ENCODE results near the gene SPEN. TPM values are rescaled to one million over a fixed set of nuclear protein-coding genes. Genes with fewer than 3 reads are reported as not detected.

SPEN gene
- total RNA-seq, 2 experiments from 2014 or later: 73.5 to 76.7 TPM

- no peak for TF ChIP-seq CTCF (IDR thresholded peaks at IDR 0.05)
- Mint-ChIP-seq H3K36me3 (ENCODE audit: low read depth) (peaks cover 16% of the 10 kb centered on the region), H3K27me3 (no peaks in the 10 kb centered on the region), H3K4me1 (ENCODE audit: low read depth) (peaks cover 80% of the 10 kb centered on the region), H3K27ac (no peak overlapping the region), H3K9me3 (no peaks in the 10 kb centered on the region), H3K4me3 (no peak overlapping the region)
- no peak for ATAC-seq (ENCODE audit: poor library complexity)
- H3K4me1 ChIP-seq (ENCODE audit: insufficient read depth, low read length): peaks cover 37% of the 10 kb centered on the region
- H3K27ac ChIP-seq (ENCODE audit: low read depth in 1 of 2, low read length in 2 of 2): no peak overlapping the region
- peaks cover 29% of the 10 kb centered on the region for H3K36me3 ChIP-seq (ENCODE audit: insufficient read depth, low read length)
- intact Hi-C loops (cut with DNase I, micrococcal nuclease): loop anchor here in 1 of 2 experiments (5.0 kb wide), 1 partner anchor 41 kb away; no protein-coding TSS in a partner anchor
- CTCF ChIA-PET: interaction anchor here (0.9 to 1.5 kb wide), 2 partner anchors 17 to 142 kb away, joined by 3 to 4 read pairs; partner anchors contain the start of gene ZBTB17
- no peaks in the 10 kb centered on the region for H3K27me3 ChIP-seq (ENCODE audit: control insufficient read depth in 1 of 2, insufficient read depth in 2 of 2, low read length in 2 of 2)
- no peak overlapping the region for H3K4me3 ChIP-seq (ENCODE audit: low read length)
- POLR2A ChIA-PET: interaction anchor here (1.4 kb wide), 1 partner anchor 9 kb away, joined by 5 read pairs; no protein-coding TSS in a partner anchor
- no peak for DNase-seq
- no peaks in the 10 kb centered on the region for H3K9me3 ChIP-seq (ENCODE audit: control insufficient read depth in 1 of 2, insufficient read depth in 1 of 2, low read length in 2 of 2)
Observed at GRCh38 chr1:15958111-15958510, 110.6 kb downstream of the SPEN start.

- Mint-ChIP-seq H3K36me3 (ENCODE audit: low read depth) (peaks cover 16% of the 10 kb centered on the region), H3K9me3 (no peaks in the 10 kb centered on the region), H3K4me3 (no peak overlapping the region), H3K27ac (no peak overlapping the region), H3K4me1 (ENCODE audit: low read depth) (peaks cover 83% of the 10 kb centered on the region), H3K27me3 (no peaks in the 10 kb centered on the region)
- POLR2A ChIA-PET: interaction anchor here (1.4 to 1.6 kb wide), 2 partner anchors 10 to 17 kb away, joined by 4 to 5 read pairs; partner anchors contain the start of gene ZBTB17
- H3K4me1 ChIP-seq (ENCODE audit: insufficient read depth, low read length): peaks cover 32% of the 10 kb centered on the region
- DNase-seq: peak in 1 of 14 experiments; percentile 22
- no peaks in the 10 kb centered on the region for H3K9me3 ChIP-seq (ENCODE audit: control insufficient read depth in 1 of 2, insufficient read depth in 1 of 2, low read length in 2 of 2)
- intact Hi-C loops (cut with DNase I, micrococcal nuclease): loop anchor here in 1 of 2 experiments (5.0 kb wide), 1 partner anchor 41 kb away; no protein-coding TSS in a partner anchor
- H3K36me3 ChIP-seq (ENCODE audit: insufficient read depth, low read length): peaks cover 29% of the 10 kb centered on the region
- CTCF ChIA-PET: interaction anchor here (0.9 to 1.5 kb wide), 3 partner anchors 9 to 143 kb away, joined by 3 to 4 read pairs (median 4); partner anchors contain the start of gene ZBTB17
- no peak overlapping the region for H3K4me3 ChIP-seq (ENCODE audit: low read length)
- H3K27me3 ChIP-seq (ENCODE audit: control insufficient read depth in 1 of 2, insufficient read depth in 2 of 2, low read length in 2 of 2): no peaks in the 10 kb centered on the region
- ATAC-seq (ENCODE audit: poor library complexity): no peak
- no peak for TF ChIP-seq CTCF (IDR thresholded peaks at IDR 0.05)
- no peak overlapping the region for H3K27ac ChIP-seq (ENCODE audit: low read depth in 1 of 2, low read length in 2 of 2)
Observed at GRCh38 chr1:15958793-15959192, 111.3 kb downstream of the SPEN start.

- Mint-ChIP-seq H3K4me3 (no peak overlapping the region), H3K27ac (no peak overlapping the region), H3K27me3 (no peaks in the 10 kb centered on the region), H3K9me3 (no peaks in the 10 kb centered on the region), H3K4me1 (ENCODE audit: low read depth) (peaks cover 83% of the 10 kb centered on the region), H3K36me3 (ENCODE audit: low read depth) (peaks cover 16% of the 10 kb centered on the region)
- H3K27ac ChIP-seq (ENCODE audit: low read depth in 1 of 2, low read length in 2 of 2): no peak overlapping the region
- DNase-seq (no peak), ATAC-seq (ENCODE audit: poor library complexity) (no peak)
- intact Hi-C loops (cut with DNase I, micrococcal nuclease): loop anchor here in 1 of 2 experiments (5.0 kb wide), 1 partner anchor 42 kb away; no protein-coding TSS in a partner anchor
- H3K4me3 ChIP-seq (ENCODE audit: low read length): no peak overlapping the region
- ChIA-PET CTCF (interaction anchor here (1.2 kb wide), 1 partner anchor 10 kb away, joined by 4 read pairs; no protein-coding TSS in a partner anchor), POLR2A (interaction anchor here (1.6 kb wide), 1 partner anchor 17 kb away, joined by 4 read pairs; the partner anchor contains the start of gene ZBTB17)
- TF ChIP-seq CTCF (IDR thresholded peaks at IDR 0.05): no peak
- no peaks in the 10 kb centered on the region for H3K27me3 ChIP-seq (ENCODE audit: control insufficient read depth in 1 of 2, insufficient read depth in 2 of 2, low read length in 2 of 2)
- H3K9me3 ChIP-seq (ENCODE audit: control insufficient read depth in 1 of 2, insufficient read depth in 1 of 2, low read length in 2 of 2): no peaks in the 10 kb centered on the region
- peaks cover 23% of the 10 kb centered on the region for H3K36me3 ChIP-seq (ENCODE audit: insufficient read depth, low read length)
- peaks cover 30% of the 10 kb centered on the region for H3K4me1 ChIP-seq (ENCODE audit: insufficient read depth, low read length)
Observed at GRCh38 chr1:15959424-15959823, 111.9 kb downstream of the SPEN start.
